ENCODE measurements around the gene MAP3K5. TPM values are rescaled to one million over a fixed set of nuclear protein-coding genes. Genes with fewer than 3 reads are reported as not detected.

Gene MAP3K5
- total and polyA plus RNA-seq, 2 of the 8 experiments (the other 6 are each of a cell fraction or from before 2014, with no cell fraction given), result 0.63 to 2.6 TPM

- Histone ChIP-seq H3K79me1 (ENCODE audit: low read depth, low read length) (no peaks in the 10 kb centered on the region), H3K18ac (ENCODE audit: extremely low read depth, low read length) (no peak overlapping the region), H3K4me2 (ENCODE audit: insufficient read depth in 1 of 2, low read depth in 2 of 2, low read length in 2 of 2) (no peak overlapping the region), H2BK5ac (ENCODE audit: low read depth, low read length) (no peak overlapping the region), H3K4me1 (replicated peaks in 1 of 4; ENCODE audit: control insufficient read depth in 3 of 4, insufficient read depth in 4 of 4, low read length in 3 of 4) (peaks cover 3 to 5% (median 4%) of the 10 kb centered on the region in 4 experiments; a peak in 5 of 7 replicates), H3K14ac (ENCODE audit: insufficient read length) (no peak overlapping the region), H4K5ac (ENCODE audit: insufficient read length, low read depth, low read length) (no peak overlapping the region), H4K8ac (ENCODE audit: extremely low read depth, insufficient read depth, low read length) (no peak overlapping the region), H2BK20ac (ENCODE audit: low read length) (no peak overlapping the region), H3K23me2 (ENCODE audit: low read depth, low read length) (no peaks in the 10 kb centered on the region), H3K27me3 (replicated peaks in 1 of 4; ENCODE audit: control insufficient read depth in 3 of 4, extremely low read depth in 1 of 4, insufficient read depth in 3 of 4, low read length in 3 of 4) (no peaks in the 10 kb centered on the region), H2BK12ac (ENCODE audit: low read depth, low read length) (no peak overlapping the region), H3K4me3 (ENCODE audit: extremely low read depth in 1 of 4, insufficient read depth in 2 of 4, low read depth in 3 of 4, low read length in 4 of 4) (no peak overlapping the region), H2BK120ac (replicated peaks; ENCODE audit: low read depth, low read length) (no peak overlapping the region), H3K4ac (replicated peaks; ENCODE audit: insufficient read length, low read depth, low read length) (no peak overlapping the region), H3K36me3 (ENCODE audit: control insufficient read depth in 2 of 4, insufficient read depth in 4 of 4, low read length in 3 of 4) (no peaks in the 10 kb centered on the region), H3K79me2 (ENCODE audit: control insufficient read depth in 1 of 2, insufficient read depth in 2 of 2, low read length in 2 of 2) (no peaks in the 10 kb centered on the region), H3K9ac (replicated peaks in 1 of 4; ENCODE audit: extremely low read depth in 1 of 4, low read depth in 3 of 4, low read length in 3 of 4) (no peak overlapping the region), H4K20me1 (replicated peaks in 1 of 2; ENCODE audit: control insufficient read depth in 1 of 2, insufficient read depth in 2 of 2, low read length in 2 of 2) (no peaks in the 10 kb centered on the region), H2AFZ (ENCODE audit: low read length) (no peak overlapping the region), H3K27ac (ENCODE audit: low read depth, low read length) (no peak overlapping the region; the same call in 1 of the 2 replicates), H2BK15ac (ENCODE audit: low read length) (no peak overlapping the region), H3K56ac (replicated peaks; ENCODE audit: insufficient read length, low read depth, low read length) (no peak overlapping the region), H3K23ac (ENCODE audit: insufficient read length) (no peak overlapping the region), H4K91ac (replicated peaks; ENCODE audit: insufficient read length, low read length) (no peak overlapping the region), H2AK5ac (ENCODE audit: low read depth, low read length) (no peak overlapping the region), H3K9me3 (ENCODE audit: insufficient read depth in 2 of 2, low read depth in 1 of 2, low read length in 1 of 2) (no peaks in the 10 kb centered on the region; a peak in 1 of 4 replicates)
- no peak for DNase-seq (ENCODE audit: low read depth in 1 of 2, low spot score in 2 of 2)
- 74% methylated on average over 6 of the region's 6 CpGs; no CpG with 5 or more reads in 1 of the 2 experiments for WGBS, 2 experiments (ENCODE audit: extremely low coverage in 1 of 2, insufficient coverage in 1 of 2, insufficient read length in 1 of 2, insufficient replicate concordance in 2 of 2, low coverage in 1 of 2, low lambda C conversion rate in 2 of 2, missing lambda C conversion rate in 1 of 2)
- FAIRE-seq, result no peak
- TF ChIP-seq SIX5 (IDR thresholded peaks at IDR 0.05; ENCODE audit: low read depth, low read length) (no peak), RXRA (IDR thresholded peaks at IDR 0.05; ENCODE audit: insufficient read depth, low read depth, low read length) (no peak), MAFK (IDR thresholded peaks at IDR 0.05; ENCODE audit: low read depth, low read length) (no peak), CBX8 (IDR thresholded peaks at IDR 0.05; ENCODE audit: borderline replicate concordance, low read depth, low read length) (no peak), SAP30 (IDR thresholded peaks at IDR 0.05; ENCODE audit: insufficient read depth, insufficient replicate concordance, low read length) (no peak), SIRT6 (IDR thresholded peaks at IDR 0.05; ENCODE audit: low read length) (no peak), SP1 (IDR thresholded peaks at IDR 0.05; ENCODE audit: low read depth, low read length) (no peak)
- POLR2A ChIA-PET (ENCODE audit: partially characterized antibody), result interaction anchor here (1.8 kb wide), 1 partner anchor 10 kb away, joined by 5 read pairs; no protein-coding TSS in a partner anchor
- CTCF ChIA-PET (ENCODE audit: partially characterized antibody), result interaction anchor here (1.1 to 1.5 kb wide), 2 partner anchors 30 to 33 kb away, joined by 3 read pairs; no protein-coding TSS in a partner anchor
These were observed 17.8 kb downstream of the MAP3K5 start for GRCh38 chr6:136774228-136775041.

Measured in H1 (cell line).